OCI-LY7 (cell line): ENCODE data around the gene CCR3.

Experiments used
- EZH2phosphoT487 ChIP-seq: fragments of 200-600 bp; sonication (generic); IDR thresholded peaks from 2 replicates; pipeline ENCODE4 v1.6.1; 2018; ENCODE audit warnings: low read depth, borderline replicate concordance, mild to moderate bottlenecking, mixed run types, antibody characterized with exemption, low read length, moderate library complexity, mixed read lengths
- TF ChIP-seq, protein P1 (sequence below): fragments of 200-600 bp; sonication (generic); conservative IDR thresholded peaks from 2 replicates; pipeline ENCODE4 v1.5.1; 2014; ENCODE audit warnings: mild to moderate bottlenecking, antibody characterized with exemption, low read length, moderate library complexity, mixed read lengths

DNA sequence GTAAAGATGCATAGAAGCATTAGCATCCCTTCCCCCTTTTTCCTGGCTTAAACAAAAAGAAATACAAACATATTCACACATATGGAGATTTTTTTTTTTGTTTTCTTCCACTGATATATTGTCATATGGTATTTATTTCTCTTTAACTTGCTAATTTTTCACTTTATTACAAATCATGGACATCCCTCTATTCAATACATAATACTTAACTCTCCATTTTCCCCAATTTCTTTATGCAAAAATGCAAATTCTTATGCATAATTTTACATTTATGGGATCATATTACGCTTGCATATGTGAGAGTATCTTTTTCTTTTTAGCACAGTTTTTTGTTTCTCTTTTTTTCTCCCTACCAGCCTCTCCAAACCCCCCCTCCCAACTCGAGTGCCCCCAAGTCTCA is 48.8 kb downstream of the CCR3 start:
- TF ChIP-seq, protein P1, sequence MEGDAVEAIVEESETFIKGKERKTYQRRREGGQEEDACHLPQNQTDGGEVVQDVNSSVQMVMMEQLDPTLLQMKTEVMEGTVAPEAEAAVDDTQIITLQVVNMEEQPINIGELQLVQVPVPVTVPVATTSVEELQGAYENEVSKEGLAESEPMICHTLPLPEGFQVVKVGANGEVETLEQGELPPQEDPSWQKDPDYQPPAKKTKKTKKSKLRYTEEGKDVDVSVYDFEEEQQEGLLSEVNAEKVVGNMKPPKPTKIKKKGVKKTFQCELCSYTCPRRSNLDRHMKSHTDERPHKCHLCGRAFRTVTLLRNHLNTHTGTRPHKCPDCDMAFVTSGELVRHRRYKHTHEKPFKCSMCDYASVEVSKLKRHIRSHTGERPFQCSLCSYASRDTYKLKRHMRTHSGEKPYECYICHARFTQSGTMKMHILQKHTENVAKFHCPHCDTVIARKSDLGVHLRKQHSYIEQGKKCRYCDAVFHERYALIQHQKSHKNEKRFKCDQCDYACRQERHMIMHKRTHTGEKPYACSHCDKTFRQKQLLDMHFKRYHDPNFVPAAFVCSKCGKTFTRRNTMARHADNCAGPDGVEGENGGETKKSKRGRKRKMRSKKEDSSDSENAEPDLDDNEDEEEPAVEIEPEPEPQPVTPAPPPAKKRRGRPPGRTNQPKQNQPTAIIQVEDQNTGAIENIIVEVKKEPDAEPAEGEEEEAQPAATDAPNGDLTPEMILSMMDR, result no peak
- no peak for TF ChIP-seq EZH2phosphoT487
